Thymus (tissue), 11 donors: ENCODE measurements around the gene PRRX1. TPM values are rescaled to one million over a fixed set of nuclear protein-coding genes. Genes with fewer than 3 reads are reported as not detected.
A peak's percentile ranks its signal among the peaks of the same experiment; 100 is the strongest.

Source experiments
- DNase-seq, 9 donors: peaks; one replicate each; pipeline ENCODE4 v3.0.0-alpha.2; 2013; ENCODE audit warnings: low spot score in 9 of 9, low read depth in 6 of 9, missing footprints in 1 of 9
- H3K27ac ChIP-seq, 2 donors: one replicate each; pipeline ENCODE4 v1.5.1; 2013; ENCODE audit warnings: control low read depth in 1 of 2, low read depth in 1 of 2, low read length in 1 of 2, mild to moderate bottlenecking in 1 of 2, moderate library complexity in 1 of 2
- H3K27me3 ChIP-seq, 2 donors: one replicate each; pipeline ENCODE4 v1.5.1; 2013; ENCODE audit warnings: low read length in 1 of 2; ENCODE audit not compliant: control insufficient read depth in 2 of 2, insufficient read depth in 1 of 2
- H3K36me3 ChIP-seq, 2 donors: one replicate each; pipeline ENCODE4 v1.5.1; 2013; ENCODE audit warnings: low read length in 1 of 2, mild to moderate bottlenecking in 1 of 2, moderate library complexity in 1 of 2; ENCODE audit not compliant: control insufficient read depth in 2 of 2, insufficient read depth in 2 of 2
- H3K4me1 ChIP-seq, 2 donors: one replicate each; pipeline ENCODE4 v1.5.1; 2013; ENCODE audit warnings: low read length in 2 of 2; ENCODE audit not compliant: control insufficient read depth in 2 of 2, insufficient read depth in 2 of 2
- H3K4me3 ChIP-seq, 2 donors: one replicate each; pipeline ENCODE4 v1.5.1; 2013; ENCODE audit warnings: low read length in 2 of 2, control low read depth in 1 of 2, mild to moderate bottlenecking in 1 of 2
- H3K9me3 ChIP-seq, 2 donors: one replicate each; pipeline ENCODE4 v1.5.1; 2013; ENCODE audit warnings: low read length in 1 of 2, mild to moderate bottlenecking in 1 of 2; ENCODE audit not compliant: control insufficient read depth in 2 of 2, insufficient read depth in 1 of 2
- WGBS: extraction: QIAGEN DNeasy Blood & Tissue Kit; methylation state at CpG from one replicate; pipeline ENCODE4 v1.1.7; 2013; 5-methylcytosine and 5-hydroxymethylcytosine counted together
- polyA plus RNA-seq: library from polyadenylated mRNA; stranded (reverse); fragments of 200-250 nt; gene quantifications from one replicate; pipeline ENCODE4 v1.2.3, GENCODE V29; 2013
- total RNA-seq: library from RNA; stranded (reverse); fragments of 120-200 nt; gene quantifications from one replicate; pipeline ENCODE4 v1.2.4, GENCODE V29; 2013
- donor health status: healthy.

The PRRX1 gene
- total and polyA plus RNA-seq, 2 donors: 17.1 to 18.3 TPM

GRCh38 chr1:170634293-170634692 lies 29.6 kb upstream of the PRRX1 start:
- no peaks in the 10 kb centered on the region for H3K27me3 ChIP-seq
- no peak overlapping the region for H3K4me3 ChIP-seq
- no peaks in the 10 kb centered on the region for H3K36me3 ChIP-seq
- no peak overlapping the region for H3K27ac ChIP-seq
- H3K4me1 ChIP-seq: no peaks in the 10 kb centered on the region
- no peaks in the 10 kb centered on the region for H3K9me3 ChIP-seq
- no peak for DNase-seq
- WGBS: 94% methylated on average over 1 of the region's 1 CpG

- Histone ChIP-seq H3K27ac (no peak overlapping the region), H3K9me3 (no peaks in the 10 kb centered on the region), H3K36me3 (no peaks in the 10 kb centered on the region), H3K4me3 (no peak overlapping the region), H3K27me3 (no peaks in the 10 kb centered on the region), H3K4me1 (no peaks in the 10 kb centered on the region)
- DNase-seq: no peak
Measured at GRCh38 chr1:170634824-170635410, 29.0 kb upstream of the PRRX1 start.

GRCh38 chr1:170640581-170640980 lies 23.4 kb upstream of the PRRX1 start:
- H3K36me3 ChIP-seq: no peaks in the 10 kb centered on the region
- peak in 4 of 9 donors; percentile 3 to 48 (median 12) for DNase-seq
- H3K4me3 ChIP-seq: no peak overlapping the region
- no peak overlapping the region for H3K27ac ChIP-seq
- no peaks in the 10 kb centered on the region for H3K27me3 ChIP-seq
- H3K4me1 ChIP-seq: no peaks in the 10 kb centered on the region
- H3K9me3 ChIP-seq: no peaks in the 10 kb centered on the region

- no peak for DNase-seq
- Histone ChIP-seq H3K4me3 (no peak overlapping the region), H3K4me1 (no peaks in the 10 kb centered on the region), H3K27me3 (peaks cover 32 to 52% of the 10 kb centered on the region in 2 donors), H3K36me3 (no peaks in the 10 kb centered on the region), H3K9me3 (no peaks in the 10 kb centered on the region), H3K27ac (no peak overlapping the region)
- 70% methylated on average over 4 of the region's 4 CpGs for WGBS
Measured at GRCh38 chr1:170657275-170657853, 6.6 kb upstream of the PRRX1 start.

- Histone ChIP-seq H3K27ac (no peak overlapping the region), H3K4me3 (no peak overlapping the region), H3K4me1 (no peaks in the 10 kb centered on the region), H3K36me3 (no peaks in the 10 kb centered on the region), H3K27me3 (peaks cover 50 to 74% of the 10 kb centered on the region in 2 donors), H3K9me3 (no peaks in the 10 kb centered on the region)
- WGBS: 51% methylated on average over 13 of the region's 13 CpGs
- DNase-seq: no peak
Measured at GRCh38 chr1:170659399-170660035, 4.4 kb upstream of the PRRX1 start.

- H3K27me3 ChIP-seq: peaks cover 56 to 81% of the 10 kb centered on the region in 2 donors
- no peak overlapping the region for H3K4me3 ChIP-seq
- H3K9me3 ChIP-seq: no peaks in the 10 kb centered on the region
- H3K27ac ChIP-seq: no peak overlapping the region
- WGBS: 10% methylated on average over 25 of the region's 25 CpGs
- no peak for DNase-seq
- no peaks in the 10 kb centered on the region for H3K36me3 ChIP-seq
- no peaks in the 10 kb centered on the region for H3K4me1 ChIP-seq
Measured at GRCh38 chr1:170660281-170660713, 3.6 kb upstream of the PRRX1 start.

GRCh38 chr1:170660871-170661645 lies 2.9 kb upstream of the PRRX1 start:
- H3K9me3 ChIP-seq: no peaks in the 10 kb centered on the region
- H3K36me3 ChIP-seq: no peaks in the 10 kb centered on the region
- no peak for DNase-seq
- no peaks in the 10 kb centered on the region for H3K4me1 ChIP-seq
- H3K4me3 ChIP-seq: no peak overlapping the region
- no peak overlapping the region for H3K27ac ChIP-seq
- H3K27me3 ChIP-seq: peaks cover 64 to 87% of the 10 kb centered on the region in 2 donors
- 6% methylated on average over 54 of the region's 54 CpGs for WGBS

- WGBS: 6% methylated on average over 31 of the region's 31 CpGs
- H3K27ac ChIP-seq: peak overlapping the region; percentile 29 to 36
- H3K9me3 ChIP-seq: peaks cover 0 to 6% of the 10 kb centered on the region in 2 donors
- H3K4me1 ChIP-seq: no peaks in the 10 kb centered on the region
- no peak for DNase-seq
- H3K36me3 ChIP-seq: no peaks in the 10 kb centered on the region
- H3K4me3 ChIP-seq: peak overlapping the region in 1 of 2 donors; percentile 2
- peaks cover 71 to 92% of the 10 kb centered on the region in 2 donors for H3K27me3 ChIP-seq
Measured at GRCh38 chr1:170661646-170662411, 2.1 kb upstream of the PRRX1 start.
